ENCODE results near the gene PLK2.

GRCh38 chr5:58490402-58491050 is 30.6 kb upstream of the PLK2 start:
- TF ChIP-seq KDM1A (IDR thresholded peaks at IDR 0.05; ENCODE audit: low read depth) (no peak), SREBF2 (IDR thresholded peaks at IDR 0.05) (no peak), CTCF (IDR thresholded peaks at IDR 0.05) (no peak), MAX (IDR thresholded peaks at IDR 0.05) (no peak), EP300 (IDR thresholded peaks at IDR 0.05) (no peak), REST (IDR thresholded peaks at IDR 0.05) (no peak), HMGXB4 (CRISPR knock-in tag; IDR thresholded peaks at IDR 0.05; ENCODE audit: borderline replicate concordance) (no peak), TP53 (CRISPR knock-in tag; IDR thresholded peaks at IDR 0.05) (no peak), BHLHE40 (IDR thresholded peaks at IDR 0.05; ENCODE audit: low read depth, low read length) (no peak)

Measured in A549 (cell line).